Hepatocyte (in vitro differentiated cells): ENCODE data around the gene MEIG1. TPM values are rescaled to one million over a fixed set of nuclear protein-coding genes. Genes with fewer than 3 reads are reported as not detected.
"Not testable (repeated sequence)": the region's sequence is repeated elsewhere in the genome, so short reads cannot be mapped to it uniquely, and the experiment has no call there.

ENCODE experiments used
- DNase-seq: peaks from one replicate; pipeline ENCODE4 v3.0.0-alpha.2; 2016; ENCODE audit warnings: low spot score
- H2AFZ ChIP-seq: fragments of 200-600 bp; sonication (generic); 2 replicates; pipeline ENCODE4 v1.6.0; 2016; ENCODE audit warnings: antibody characterized with exemption, mild to moderate bottlenecking
- H3K27ac ChIP-seq: fragments of 200-600 bp; sonication (generic); 2 replicates; pipeline ENCODE4 v1.5.1; 2016; ENCODE audit warnings: mild to moderate bottlenecking
- H3K27me3 ChIP-seq: fragments of 200-600 bp; sonication (generic); 2 replicates; pipeline ENCODE4 v1.6.1; 2016
- H3K36me3 ChIP-seq: fragments of 200-600 bp; sonication (generic); replicated peaks from 2 replicates; pipeline ENCODE4 v1.5.1; 2016; ENCODE audit warnings: low read depth; ENCODE audit not compliant: insufficient read depth
- H3K4me1 ChIP-seq: fragments of 200-600 bp; sonication (generic); 2 replicates; pipeline ENCODE4 v1.5.1; 2016; ENCODE audit warnings: mild to moderate bottlenecking, moderate library complexity; ENCODE audit not compliant: insufficient read depth
- H3K4me2 ChIP-seq: fragments of 200-600 bp; sonication (generic); 2 replicates; pipeline ENCODE4 v1.6.0; 2016
- H3K4me3 ChIP-seq: fragments of 200-600 bp; sonication (generic); 2 replicates; pipeline ENCODE4 v1.5.1; 2016; ENCODE audit warnings: mild to moderate bottlenecking
- H3K79me2 ChIP-seq: fragments of 200-600 bp; sonication (generic); 2 replicates; pipeline ENCODE4 v1.6.0; 2017; ENCODE audit warnings: mild to moderate bottlenecking
- H3K9me2 ChIP-seq: fragments of 200-600 bp; sonication (generic); replicated peaks from 2 replicates; pipeline ENCODE4 v1.6.0; 2017; ENCODE audit warnings: mild to moderate bottlenecking; ENCODE audit not compliant: insufficient read depth
- H3K9me3 ChIP-seq: fragments of 200-600 bp; sonication (generic); 2 replicates; pipeline ENCODE4 v1.5.1; 2016; ENCODE audit warnings: low read depth, mild to moderate bottlenecking
- H4K20me1 ChIP-seq: fragments of 200-600 bp; sonication (generic); 2 replicates; pipeline ENCODE4 v1.6.0; 2016; ENCODE audit warnings: mild to moderate bottlenecking; ENCODE audit not compliant: insufficient read depth, poor library complexity, severe bottlenecking
- EZH2 ChIP-seq: fragments of 200-600 bp; sonication (generic); IDR thresholded peaks from 2 replicates; pipeline ENCODE4 v1.6.1; 2016; ENCODE audit warnings: antibody characterized with exemption, mild to moderate bottlenecking, borderline replicate concordance
- EZH2phosphoT487 ChIP-seq: fragments of 200-600 bp; sonication (generic); IDR thresholded peaks from one replicate; pipeline ENCODE4 v1.6.1; 2018; ENCODE audit warnings: antibody characterized with exemption, mild to moderate bottlenecking, low read depth, moderate library complexity; ENCODE audit not compliant: unreplicated experiment, severe bottlenecking
- WGBS: methylation state at CpG from one replicate; pipeline ENCODE4 v1.1.6; 2016; ENCODE audit warnings: low lambda C conversion rate; ENCODE audit errors: missing lambda C conversion rate; 5-methylcytosine and 5-hydroxymethylcytosine counted together
- polyA plus RNA-seq: library from polyadenylated mRNA; unstranded; fragments of >200 nt; fragmentation: Nextera tagmentation; extraction: Ambion mirVana; gene quantifications from 2 replicates; pipeline ENCODE4 v1.2.1, GENCODE V29; 2016
- total RNA-seq: library from RNA; depleted of rRNA; stranded (reverse); fragments of >200 nt; gene quantifications from 2 replicates; pipeline ENCODE4 v1.2.3, GENCODE V29; 2014
- TF ChIP-seq, protein P1 (sequence below): fragments of 200-600 bp; sonication (generic); IDR thresholded peaks from 2 replicates; pipeline ENCODE4 v1.5.1; 2016; ENCODE audit warnings: antibody characterized with exemption, mild to moderate bottlenecking; ENCODE audit not compliant: poor library complexity

Gene MEIG1
- total and polyA plus RNA-seq, 2 experiments from 2014 or later = 2.1 TPM; not detected in 1

DNA sequence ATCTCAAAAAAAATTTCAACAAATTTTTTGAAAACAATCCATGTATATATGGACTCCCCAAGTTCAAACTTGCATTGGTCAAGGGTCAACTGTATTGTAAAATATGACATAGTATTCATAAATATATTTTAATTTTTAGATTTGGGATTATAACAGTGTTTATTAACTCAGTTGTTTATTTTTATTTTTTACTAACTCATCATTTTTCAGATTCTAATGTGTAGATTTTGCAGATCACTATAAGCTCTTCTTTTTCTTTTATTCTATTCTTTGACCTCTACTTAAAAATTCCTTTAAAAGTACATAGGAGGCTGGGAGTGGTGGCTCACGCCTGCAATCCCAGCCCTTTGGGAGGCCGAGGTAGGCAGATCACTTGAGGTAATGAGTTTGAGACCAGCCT is 8.7 kb downstream of the MEIG1 start:
- no peaks in the 10 kb centered on the region for H3K4me1 ChIP-seq
- H3K4me2 ChIP-seq = no peak overlapping the region
- 90% methylated on average over 2 of the region's 2 CpGs for WGBS
- no peak overlapping the region for H3K4me3 ChIP-seq
- DNase-seq = no peak
- no peaks in the 10 kb centered on the region for H3K9me3 ChIP-seq
- no peaks in the 10 kb centered on the region for H4K20me1 ChIP-seq
- no peaks in the 10 kb centered on the region for H3K79me2 ChIP-seq
- H3K27ac ChIP-seq = no peak overlapping the region
- no peaks in the 10 kb centered on the region for H3K36me3 ChIP-seq
- no peak for TF ChIP-seq EZH2
- TF ChIP-seq EZH2phosphoT487 = no peak
- TF ChIP-seq, protein P1, sequence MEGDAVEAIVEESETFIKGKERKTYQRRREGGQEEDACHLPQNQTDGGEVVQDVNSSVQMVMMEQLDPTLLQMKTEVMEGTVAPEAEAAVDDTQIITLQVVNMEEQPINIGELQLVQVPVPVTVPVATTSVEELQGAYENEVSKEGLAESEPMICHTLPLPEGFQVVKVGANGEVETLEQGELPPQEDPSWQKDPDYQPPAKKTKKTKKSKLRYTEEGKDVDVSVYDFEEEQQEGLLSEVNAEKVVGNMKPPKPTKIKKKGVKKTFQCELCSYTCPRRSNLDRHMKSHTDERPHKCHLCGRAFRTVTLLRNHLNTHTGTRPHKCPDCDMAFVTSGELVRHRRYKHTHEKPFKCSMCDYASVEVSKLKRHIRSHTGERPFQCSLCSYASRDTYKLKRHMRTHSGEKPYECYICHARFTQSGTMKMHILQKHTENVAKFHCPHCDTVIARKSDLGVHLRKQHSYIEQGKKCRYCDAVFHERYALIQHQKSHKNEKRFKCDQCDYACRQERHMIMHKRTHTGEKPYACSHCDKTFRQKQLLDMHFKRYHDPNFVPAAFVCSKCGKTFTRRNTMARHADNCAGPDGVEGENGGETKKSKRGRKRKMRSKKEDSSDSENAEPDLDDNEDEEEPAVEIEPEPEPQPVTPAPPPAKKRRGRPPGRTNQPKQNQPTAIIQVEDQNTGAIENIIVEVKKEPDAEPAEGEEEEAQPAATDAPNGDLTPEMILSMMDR = no peak
- H3K9me2 ChIP-seq = no peaks in the 10 kb centered on the region
- H3K27me3 ChIP-seq = no peaks in the 10 kb centered on the region
- no peak overlapping the region for H2AFZ ChIP-seq

DNA sequence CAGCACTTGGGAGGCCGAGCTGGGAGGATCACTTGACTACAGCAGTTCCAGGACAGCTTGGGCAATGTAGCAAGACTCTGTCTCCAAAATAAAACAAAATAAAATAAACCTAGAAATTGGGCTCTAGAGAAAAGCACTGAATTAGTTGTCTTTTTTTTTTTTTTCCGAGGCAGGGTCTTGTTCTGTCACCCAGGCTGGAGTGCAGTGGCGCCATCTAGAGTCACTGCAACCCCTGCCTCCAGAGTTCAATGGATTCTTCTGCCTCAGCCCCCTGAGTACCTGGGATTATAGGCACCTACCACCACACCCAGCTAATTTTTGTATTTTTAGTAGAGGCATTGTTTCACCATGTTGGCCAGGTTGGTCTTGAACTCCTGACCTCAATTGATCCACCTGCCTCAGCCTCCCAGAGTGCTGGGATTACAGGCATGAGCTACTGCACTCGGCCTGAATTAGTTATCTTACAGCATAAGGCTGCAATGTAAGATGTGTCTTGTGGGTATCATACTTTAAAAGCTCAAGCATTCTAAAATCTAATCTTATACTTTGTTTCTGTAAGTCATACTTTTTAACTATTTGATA is 12.8 kb downstream of the MEIG1 start:
- no peaks in the 10 kb centered on the region for H3K4me1 ChIP-seq
- no peak overlapping the region for H3K4me3 ChIP-seq
- no peaks in the 10 kb centered on the region for H4K20me1 ChIP-seq
- no peak for DNase-seq
- H3K27ac ChIP-seq = no peak overlapping the region
- no peak for TF ChIP-seq EZH2
- TF ChIP-seq, protein P1 = peak; percentile 48
- no peak for TF ChIP-seq EZH2phosphoT487
- WGBS = 57% methylated on average over 4 of the region's 4 CpGs
- H3K9me2 ChIP-seq = no peaks in the 10 kb centered on the region
- H3K9me3 ChIP-seq = no peaks in the 10 kb centered on the region
- H3K79me2 ChIP-seq = no peaks in the 10 kb centered on the region
- H3K36me3 ChIP-seq = no peaks in the 10 kb centered on the region
- H3K4me2 ChIP-seq = no peak overlapping the region
- H3K27me3 ChIP-seq = no peaks in the 10 kb centered on the region
- no peak overlapping the region for H2AFZ ChIP-seq

DNA sequence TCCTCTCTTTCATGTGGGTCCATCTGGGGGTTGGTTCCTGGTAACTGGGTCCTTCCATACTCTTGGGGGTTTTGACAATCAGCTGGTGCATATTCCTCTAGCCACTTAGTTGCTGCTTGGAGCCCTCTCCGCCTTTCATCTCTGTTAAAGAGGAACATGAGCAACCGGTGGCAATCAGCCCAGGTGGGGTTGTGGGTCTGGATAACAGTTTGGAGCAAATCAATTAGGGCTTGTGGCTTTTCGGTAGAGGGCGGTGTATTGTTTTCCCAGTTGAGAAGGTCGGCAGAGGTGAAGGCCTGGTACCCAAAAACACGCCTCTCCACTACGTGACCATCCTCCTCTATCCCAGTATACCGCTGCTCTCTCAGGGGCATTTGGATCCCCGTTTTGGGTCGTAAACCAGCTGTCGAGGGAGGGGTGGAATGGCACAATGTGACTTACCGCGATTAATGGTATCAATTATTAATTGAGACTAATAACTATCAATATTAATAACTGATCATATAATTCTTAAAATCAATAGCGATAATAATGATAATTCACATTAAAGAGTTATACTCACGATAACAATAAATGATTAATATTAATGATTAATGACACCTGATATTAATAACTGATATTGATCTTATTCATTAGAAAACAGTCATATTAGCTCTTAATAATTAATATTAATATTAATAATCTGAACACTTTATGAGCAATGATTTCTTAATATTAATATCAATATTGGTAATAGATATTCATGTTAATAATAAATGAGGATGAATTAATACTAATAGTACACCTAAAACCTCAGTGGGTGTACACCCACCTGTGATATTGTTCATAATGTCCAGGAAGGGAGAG is 15.2 kb downstream of the MEIG1 start:
- DNase-seq, H3K4me1 ChIP-seq, H4K20me1 ChIP-seq, H2AFZ ChIP-seq, H3K27ac ChIP-seq, H3K4me2 ChIP-seq, H3K9me3 ChIP-seq, H3K27me3 ChIP-seq, H3K79me2 ChIP-seq, H3K9me2 ChIP-seq, H3K36me3 ChIP-seq, H3K4me3 ChIP-seq: not testable (repeated sequence)
- 42% methylated on average over 15 of the region's 15 CpGs for whole genome bisulfite sequencing

DNA sequence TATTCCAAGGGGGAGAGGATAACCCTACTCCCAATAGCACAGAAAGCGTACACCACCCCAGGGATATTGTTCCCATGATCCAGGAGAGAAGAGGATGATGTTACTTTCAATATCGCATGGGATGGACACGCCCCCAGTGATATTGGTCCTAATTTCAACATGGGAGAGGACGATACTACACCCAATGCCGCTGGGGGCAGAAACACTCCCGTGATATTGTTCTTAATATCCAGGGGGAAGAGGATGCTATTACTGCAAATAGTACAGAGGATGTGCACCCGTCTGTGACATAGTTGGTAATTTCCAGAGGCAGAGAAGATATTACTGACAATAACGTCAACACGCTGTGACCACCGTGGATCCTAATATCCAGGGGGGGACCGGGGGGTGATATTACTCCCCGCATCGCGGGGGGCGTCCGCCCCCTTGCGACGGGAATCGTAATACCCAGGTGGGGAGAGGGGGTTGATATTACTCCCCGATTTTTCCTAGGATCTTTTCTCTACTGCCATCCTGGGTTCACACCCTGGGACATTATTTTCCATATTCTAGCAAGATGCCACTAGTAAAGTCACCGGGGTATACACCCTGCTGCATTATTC is 16.6 kb downstream of the MEIG1 start:
- TF ChIP-seq, protein P1 = no peak
- no peak for TF ChIP-seq EZH2phosphoT487
- TF ChIP-seq EZH2 = no peak
- no peak overlapping the region for H2AFZ ChIP-seq
- no peaks in the 10 kb centered on the region for H4K20me1 ChIP-seq
- H3K79me2 ChIP-seq = no peaks in the 10 kb centered on the region
- H3K4me1 ChIP-seq = no peaks in the 10 kb centered on the region
- H3K4me2 ChIP-seq = no peak overlapping the region
- H3K9me3 ChIP-seq = no peaks in the 10 kb centered on the region
- WGBS = 43% methylated on average over 20 of the region's 21 CpGs
- no peaks in the 10 kb centered on the region for H3K36me3 ChIP-seq
- no peak overlapping the region for H3K27ac ChIP-seq
- H3K4me3 ChIP-seq = no peak overlapping the region
- DNase-seq = no peak
- no peaks in the 10 kb centered on the region for H3K9me2 ChIP-seq
- no peaks in the 10 kb centered on the region for H3K27me3 ChIP-seq
